HepG2 (cell line): ENCODE measurements around the gene BCAS3. TPM values are rescaled to one million over a fixed set of nuclear protein-coding genes. Genes with fewer than 3 reads are reported as not detected.

Experiments used
- ATAC-seq: fragments of 200-7000 bp; cut with Tn5 transposase; 3 replicates; pipeline ENCODE4 v1.9.1; 2020; ENCODE audit warnings: mild to moderate bottlenecking, moderate library complexity
- BruUV-seq: library from RNA; stranded (reverse); fragments of 400-500 nt; replicated peaks from 2 replicates; lab custom pipeline; 2021; lab: Mats Ljungman, UMichigan
- CTCF ChIA-PET: fragments of 300-600 bp; formaldehyde crosslinking; extraction: SDS; loops from one replicate; lab custom pipeline; 2021; ENCODE audit warnings: low total read pairs, inconsistent platforms, low intra/inter-chr PET ratio; lab: Yijun Ruan, JAX
- POLR2A ChIA-PET: fragments of 350-600 bp; sonication (Branson Sonifier 250); formaldehyde crosslinking; loops from one replicate; lab custom pipeline; 2020; ENCODE audit warnings: antibody characterized with exemption, inconsistent platforms; lab: Yijun Ruan, JAX
- DNase-seq: peaks from one replicate; pipeline ENCODE4 v3.0.0-alpha.2; 2015; ENCODE audit warnings: low spot score
- FAIRE-seq: peaks from 3 replicates; lab custom pipeline; 2011; peaks lifted over from hg19 to GRCh38; lab: Jason Lieb, UNC
- H2AFZ ChIP-seq: one replicate; pipeline ENCODE4 v1.6.1; 2011; ENCODE audit warnings: low read length, inconsistent platforms
- H3K27ac ChIP-seq: fragments of 300-600 bp; 3 replicates; pipeline ENCODE4 v1.8.0; 2011; ENCODE audit warnings: mixed run types, mild to moderate bottlenecking, mixed read lengths, low read length, inconsistent platforms; ENCODE audit not compliant: insufficient read depth; ENCODE audit errors: extremely low read length
- H3K27me3 ChIP-seq, 2 experiments: fragments of 200-600 bp in 1 of 2; 2 replicates in 1 of 2; 3 replicates in 1 of 2; pipeline versions ENCODE4 v1.6.0 to v1.8.0; 2011; ENCODE audit warnings: low read length in 2 of 2, mild to moderate bottlenecking in 2 of 2, moderate library complexity in 2 of 2, inconsistent platforms in 1 of 2; ENCODE audit not compliant: insufficient read depth in 2 of 2, control insufficient read depth in 1 of 2
- H3K36me3 ChIP-seq, 2 experiments: fragments of 200-600 bp in 1 of 2; replicated peaks in 1 of 2; 2 replicates in 1 of 2; 3 replicates in 1 of 2; pipeline versions ENCODE4 v1.5.1 to v1.8.0; 2011; ENCODE audit warnings: low read length in 2 of 2, inconsistent platforms in 1 of 2; ENCODE audit not compliant: insufficient read depth in 2 of 2, control insufficient read depth in 1 of 2
- H3K4me1 ChIP-seq: 2 replicates; pipeline ENCODE4 v1.5.1; 2012; ENCODE audit warnings: low read length, inconsistent platforms; ENCODE audit not compliant: insufficient read depth
- H3K4me2 ChIP-seq: 2 replicates; pipeline ENCODE4 v1.6.0; 2011; ENCODE audit warnings: low read depth, low read length, inconsistent platforms
- H3K4me3 ChIP-seq, 3 experiments: fragments of 200-600 bp in 1 of 3; sonication (generic), shearing (Covaris generic) in 1 of 3; replicated peaks in 1 of 3; 2 replicates each; pipeline ENCODE4 v1.5.1; 2011 to 2016; ENCODE audit warnings: low read length in 3 of 3, inconsistent platforms in 2 of 3, low read depth in 2 of 3, mild to moderate bottlenecking in 2 of 3, control low read depth in 1 of 3, mixed read lengths in 1 of 3; ENCODE audit not compliant: insufficient read depth in 1 of 3
- H3K79me2 ChIP-seq: one replicate; pipeline ENCODE4 v1.6.1; 2011; ENCODE audit warnings: low read length, inconsistent platforms; ENCODE audit not compliant: insufficient read depth
- H3K9ac ChIP-seq: 2 replicates; pipeline ENCODE4 v1.6.0; 2011; ENCODE audit warnings: mild to moderate bottlenecking, low read depth, low read length, inconsistent platforms; ENCODE audit not compliant: insufficient read depth
- H3K9me3 ChIP-seq: 2 replicates; pipeline ENCODE4 v1.5.1; 2012; ENCODE audit warnings: mild to moderate bottlenecking, low read length
- H4K20me1 ChIP-seq: 2 replicates; pipeline ENCODE4 v1.6.0; 2011; ENCODE audit warnings: inconsistent platforms, mild to moderate bottlenecking, low read length, moderate library complexity; ENCODE audit not compliant: insufficient read depth
- CREB1 ChIP-seq, 2 experiments: fragments of 450-650 bp in 1 of 2; IDR thresholded peaks; 2 replicates each; pipeline ENCODE4 v1.6.1; 2016 to 2017; ENCODE audit warnings: control low read depth in 1 of 2, mild to moderate bottlenecking in 1 of 2, missing compliant biosample characterization in 1 of 2, missing genetic modification characterization in 1 of 2
- GPBP1L1 ChIP-seq: sonication (generic); formaldehyde crosslinking; IDR thresholded peaks from 2 replicates; pipeline ENCODE4 v1.5.0; 2020; ENCODE audit warnings: mild to moderate bottlenecking, missing genetic modification reagents
- TFAP4 ChIP-seq: sonication (generic); IDR thresholded peaks from 2 replicates; pipeline ENCODE4 v1.6.1; 2016; ENCODE audit warnings: low read depth, borderline replicate concordance
- THAP7 ChIP-seq: sonication (generic); formaldehyde crosslinking; IDR thresholded peaks from 2 replicates; pipeline ENCODE4 v1.8.1; 2023; ENCODE audit warnings: mild to moderate bottlenecking, missing genetic modification reagents
- ZBTB21 ChIP-seq: sonication (generic); formaldehyde crosslinking; IDR thresholded peaks from 2 replicates; pipeline ENCODE4 v1.4.0; 2020; ENCODE audit warnings: missing genetic modification reagents
- ZBTB4 ChIP-seq: sonication (generic); formaldehyde crosslinking; IDR thresholded peaks from 2 replicates; pipeline ENCODE4 v1.4.0; 2020; ENCODE audit warnings: missing genetic modification reagents, mild to moderate bottlenecking, borderline replicate concordance
- ZNF337 ChIP-seq: sonication (generic); formaldehyde crosslinking; IDR thresholded peaks from 2 replicates; pipeline ENCODE4 v1.5.1; 2020; ENCODE audit warnings: missing genetic modification reagents, low read depth, mild to moderate bottlenecking, borderline replicate concordance
- ZNF503 ChIP-seq: sonication (generic); formaldehyde crosslinking; IDR thresholded peaks from 2 replicates; pipeline ENCODE4 v1.4.0; 2020; ENCODE audit warnings: missing genetic modification reagents
- ZNF670 ChIP-seq: sonication (generic); formaldehyde crosslinking; IDR thresholded peaks from 2 replicates; pipeline ENCODE4 v1.8.0; 2022; ENCODE audit warnings: mild to moderate bottlenecking, missing genetic modification reagents, borderline replicate concordance
- ZNF7 ChIP-seq: IDR thresholded peaks from 2 replicates; pipeline ENCODE4 v1.6.1; 2016; ENCODE audit warnings: missing biosample characterization, missing genetic modification reagents
- ZNF710 ChIP-seq: sonication (generic); formaldehyde crosslinking; IDR thresholded peaks from 2 replicates; pipeline ENCODE4 v1.5.0; 2020; ENCODE audit warnings: mild to moderate bottlenecking, missing genetic modification reagents, borderline replicate concordance
- ZNF775 ChIP-seq: sonication (generic); formaldehyde crosslinking; IDR thresholded peaks from 2 replicates; pipeline ENCODE4 v1.4.0; 2020; ENCODE audit warnings: missing genetic modification reagents, mild to moderate bottlenecking, moderate library complexity, borderline replicate concordance
- WGBS: methylation state at CpG from one replicate; pipeline ENCODE4 v1.1.6; 2017; ENCODE audit warnings: low lambda C conversion rate; 5-methylcytosine and 5-hydroxymethylcytosine counted together
- in situ Hi-C: cut with HindIII; loops from 2 replicates; pipeline ENCODE4 v1.10.0; 2017; ENCODE audit warnings: low pct_unique_long_range_greater_than_20kb; ENCODE audit not compliant: extremely low pct_ligation_motif_present
- intact Hi-C: fragments of 100-400 bp; cut with micrococcal nuclease; formaldehyde crosslinking; loops from one replicate; pipeline ENCODE4 v1.10.0; 2022; ENCODE audit not compliant: unreplicated experiment
- polyA plus RNA-seq, 8 experiments: library from polyadenylated mRNA; depleted of rRNA in 3 of 8; stranded (reverse) in 7 of 8; unstranded in 1 of 8; fragments of >200 nt; fragmentation: Illumina TruSeq in 4 of 8; extraction: Trizol in 4 of 8; gene quantifications; 2 replicates each; pipeline versions ENCODE4 v1.2.1 to v1.2.3, GENCODE V29; 2011 to 2016; ENCODE audit warnings: low read depth in 4 of 8, missing spikeins in 1 of 8, mixed read lengths in 1 of 8; ENCODE audit not compliant: insufficient read depth in 1 of 8
- total RNA-seq, 5 experiments: library from RNA; depleted of rRNA; stranded (reverse); fragments of >200 nt; fragmentation: Illumina TruSeq; extraction: Trizol; gene quantifications; 2 replicates each; pipeline ENCODE4 v1.2.3, GENCODE V29; 2016; ENCODE audit warnings: low read depth in 1 of 5

The BCAS3 gene
- total and polyA plus RNA-seq, 2 of the 13 experiments (the other 11 are each of a cell fraction or from before 2014, with no cell fraction given), result 10.7 to 11.2 TPM

GRCh38 chr17:60896996-60897395, 219.3 kb downstream of the BCAS3 start (continued):
- TF ChIP-seq ZBTB4 (CRISPR knock-in tag), result no peak
- no peak for TF ChIP-seq ZNF337 (CRISPR knock-in tag)
- no peak for TF ChIP-seq ZNF7 (CRISPR knock-in tag)

GRCh38 chr17:60899115-60899514, 221.5 kb downstream of the BCAS3 start:
- ChIA-PET POLR2A (no interaction called here), CTCF (no interaction called here)
- no peaks in the 10 kb centered on the region for H3K79me2 ChIP-seq
- H3K27me3 ChIP-seq, result no peaks in the 10 kb centered on the region
- H3K27ac ChIP-seq, result no peak overlapping the region
- H2AFZ ChIP-seq, result no peak overlapping the region
- H4K20me1 ChIP-seq, result no peaks in the 10 kb centered on the region; the same call in 1 of the 2 replicates
- intact Hi-C loops, result no loop called here
- FAIRE-seq (no peak), ATAC-seq (no peak), DNase-seq (no peak)
- no peak for TF ChIP-seq ZNF710 (CRISPR knock-in tag)
- TF ChIP-seq THAP7 (CRISPR knock-in tag), result no peak
- no peak for TF ChIP-seq GPBP1L1 (CRISPR knock-in tag)
- TF ChIP-seq CREB1 (IDR thresholded peaks at IDR 0.05), result no peak
- TF ChIP-seq CREB1 (CRISPR knock-in tag; IDR thresholded peaks at IDR 0.05), result no peak
- TF ChIP-seq ZBTB21 (CRISPR knock-in tag), result no peak
- TF ChIP-seq ZNF670 (CRISPR knock-in tag), result no peak
- no peak for TF ChIP-seq TFAP4
- TF ChIP-seq ZNF503 (CRISPR knock-in tag), result no peak
- no peak for TF ChIP-seq ZNF775 (CRISPR knock-in tag)
- no peaks in the 10 kb centered on the region for H3K4me1 ChIP-seq
- H3K4me3 ChIP-seq, result no peak overlapping the region
- no TSS peak for BruUV-seq
- H3K9me3 ChIP-seq, result peaks cover 7% of the 10 kb centered on the region
- H3K4me2 ChIP-seq, result no peak overlapping the region
- WGBS, result 73% methylated on average over 2 of the region's 4 CpGs
- in situ Hi-C loops, result no loop called here
- no peaks in the 10 kb centered on the region for H3K36me3 ChIP-seq
- H3K9ac ChIP-seq, result no peak overlapping the region
